Brain pericyte (primary cell): ENCODE results near the gene JMY.

Experiments used
- DNase-seq: peaks from one replicate; pipeline ENCODE4 v3.0.0-alpha.2; 2012; ENCODE audit warnings: low read depth, low spot score

JMY gene

DNA sequence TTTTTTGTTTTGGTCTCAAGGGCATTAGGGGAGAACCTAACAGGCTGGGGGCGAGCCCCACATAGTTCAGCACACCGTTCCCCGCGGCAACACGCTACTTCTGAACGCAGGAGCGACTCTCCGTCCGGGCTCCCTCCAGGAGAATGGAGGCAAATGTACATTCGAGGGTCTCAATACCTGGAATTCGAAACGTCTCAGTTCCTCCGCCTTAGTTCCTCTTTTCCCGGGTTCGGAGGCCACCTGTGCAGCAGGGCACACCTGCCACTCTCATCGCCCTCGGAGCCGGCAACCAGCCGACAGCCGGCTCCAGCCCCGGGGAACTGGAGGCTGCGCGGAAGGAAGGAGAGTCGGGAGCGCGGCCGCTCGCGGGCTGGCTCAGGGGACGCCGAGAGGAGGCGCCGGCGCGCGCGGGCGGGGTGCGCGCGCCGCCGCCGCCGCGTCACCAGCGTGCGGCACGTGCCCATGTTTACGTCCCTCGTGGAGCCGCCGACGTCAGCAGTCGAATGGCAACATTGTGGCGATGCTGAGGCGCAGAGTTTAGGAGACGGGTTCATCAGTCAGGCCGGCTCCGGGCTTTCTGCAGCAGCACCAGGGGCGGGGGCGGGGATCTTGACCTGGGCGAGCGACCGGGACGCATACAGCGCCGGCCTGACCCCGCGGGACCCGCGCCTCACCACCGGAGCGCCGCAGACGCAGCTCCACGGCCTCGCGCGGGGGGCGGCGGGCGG is at the start of gene JMY:
TSS of gene JMY (plus strand) at position 498 of the 728 bp plus-strand sequence. CDS start 520 bp downstream, outside the sequence.
- DNase-seq: peak; percentile 36

DNA sequence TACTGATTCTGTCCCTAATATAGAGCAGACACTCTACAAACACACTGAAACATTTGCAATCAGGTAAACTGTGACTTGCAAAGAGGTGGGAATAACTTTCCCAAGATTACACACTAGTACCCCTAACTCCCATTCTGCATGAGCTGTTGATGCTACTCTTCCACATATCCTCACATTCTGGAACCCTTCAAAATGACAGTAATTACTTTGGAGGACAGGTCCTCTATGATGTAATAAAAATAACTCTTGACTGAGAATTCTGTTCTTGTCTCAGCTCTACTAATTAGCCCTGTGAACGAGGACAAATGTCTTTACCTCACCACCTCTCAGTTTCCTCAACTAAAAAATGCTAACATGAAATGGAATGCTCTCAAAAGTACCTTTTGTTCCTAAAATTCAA is 49.5 kb upstream of the JMY start:
- DNase-seq: no peak

- no peak for DNase-seq
These were observed 46.3 kb upstream of the JMY start for GRCh38 chr5:79189439-79190234.

- DNase-seq: no peak
These were observed 45.7 kb upstream of the JMY start for GRCh38 chr5:79190235-79190529.

GRCh38 chr5:79191457-79191856 is 44.5 kb upstream of the JMY start:
- no peak for DNase-seq

- no peak for DNase-seq
These were observed 42.3 kb upstream of the JMY start for GRCh38 chr5:79193643-79194042.

GRCh38 chr5:79200573-79201183 is 35.3 kb upstream of the JMY start:
- no peak for DNase-seq

- DNase-seq: no peak
These were observed 34.7 kb upstream of the JMY start for GRCh38 chr5:79201206-79201605.

- no peak for DNase-seq
These were observed 33.9 kb upstream of the JMY start for GRCh38 chr5:79202076-79202475.

DNA sequence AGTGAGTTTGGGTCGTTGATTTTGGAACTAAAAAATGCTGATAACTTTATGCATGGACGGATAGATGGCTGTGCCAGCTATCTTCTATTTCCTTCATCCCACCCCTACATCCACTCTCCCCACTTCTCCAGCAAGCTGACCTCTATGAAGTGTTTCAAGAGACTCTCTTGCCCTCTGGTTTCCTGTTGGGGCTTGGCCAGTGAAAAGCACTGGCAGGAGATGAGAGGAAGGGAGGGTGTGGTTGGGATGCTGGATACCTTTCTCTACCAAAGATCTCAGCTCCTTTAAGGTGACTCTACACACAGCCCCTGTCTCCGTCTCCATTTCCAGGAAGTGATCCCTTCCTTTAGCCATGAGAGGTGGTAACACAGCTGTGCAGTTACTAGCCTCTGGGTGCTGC is 30.0 kb upstream of the JMY start:
- DNase-seq: no peak

GRCh38 chr5:79206541-79206940 is 29.4 kb upstream of the JMY start:
- DNase-seq: no peak

DNA sequence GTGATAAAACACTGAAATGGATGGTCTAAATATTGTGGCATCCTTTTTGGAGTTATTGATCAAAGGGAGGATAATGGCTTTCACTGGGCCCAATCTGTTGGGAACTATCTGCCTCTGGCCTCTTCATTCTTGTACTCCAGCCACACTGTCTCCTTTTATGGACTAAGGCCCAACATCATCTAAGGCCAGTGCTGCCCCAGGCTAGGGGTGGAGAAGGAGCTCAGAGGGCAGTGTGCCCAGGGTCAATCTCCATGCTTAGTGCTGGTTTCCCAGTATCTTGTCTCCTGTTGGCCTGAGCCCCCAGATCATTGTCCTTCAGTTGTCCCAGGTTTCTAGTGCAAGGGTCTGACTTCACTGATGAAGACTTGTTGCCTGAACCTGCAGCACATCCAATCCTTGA is 26.4 kb upstream of the JMY start:
- DNase-seq: no peak

GRCh38 chr5:79224286-79224984 is 11.5 kb upstream of the JMY start:
- no peak for DNase-seq

DNA sequence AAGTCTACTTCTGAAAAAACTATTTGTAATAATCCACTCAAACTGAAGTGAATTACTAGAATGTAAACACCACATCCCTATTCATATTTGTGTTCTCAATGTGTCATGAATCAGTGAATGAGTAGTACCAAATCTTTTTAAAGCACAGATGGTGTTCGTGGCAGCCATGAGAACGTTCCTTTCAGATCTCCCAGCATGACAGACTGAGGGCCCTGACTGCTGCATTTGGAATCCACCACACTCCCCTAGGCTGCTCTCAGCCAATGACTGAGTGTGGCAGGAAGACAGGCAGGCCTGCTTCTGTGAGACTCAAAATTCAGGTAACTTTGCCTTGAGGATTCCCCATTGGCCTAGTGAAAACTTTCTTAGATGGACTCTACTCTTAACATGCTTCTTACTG is 10.9 kb upstream of the JMY start:
- DNase-seq: no peak

- DNase-seq: no peak
These were observed 10.5 kb upstream of the JMY start for GRCh38 chr5:79225441-79225840.

DNA sequence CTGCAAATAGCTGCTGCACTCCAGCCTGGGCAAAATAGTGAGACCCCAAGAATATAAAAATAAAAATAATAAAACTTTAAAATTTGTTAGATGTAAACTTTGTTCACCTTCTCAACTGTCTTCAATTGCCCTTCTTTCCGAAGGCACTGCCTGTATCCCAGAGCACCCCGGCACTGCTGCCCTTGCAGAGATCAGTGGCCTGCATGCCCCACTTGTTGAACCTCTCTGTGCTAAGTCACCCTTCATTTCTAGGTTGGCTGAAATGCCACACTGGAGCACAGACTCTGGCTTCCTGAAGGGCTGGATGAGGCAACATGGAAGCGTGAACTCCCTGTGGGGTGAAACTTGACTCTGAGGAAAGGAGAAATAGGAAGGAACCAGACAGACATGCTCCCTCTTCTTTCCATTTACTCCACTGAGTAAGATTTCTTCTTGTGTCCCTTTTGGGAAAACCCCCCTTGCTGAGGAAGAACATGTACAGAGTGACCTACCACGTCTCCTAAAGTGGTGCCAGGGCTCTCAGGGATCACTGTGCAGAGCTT is 8.4 kb upstream of the JMY start:
- DNase-seq: no peak

GRCh38 chr5:79229357-79230174 is 6.4 kb upstream of the JMY start:
- DNase-seq: no peak

- DNase-seq: no peak
These were observed 684 bp upstream of the JMY start for GRCh38 chr5:79235261-79235633.

DNA sequence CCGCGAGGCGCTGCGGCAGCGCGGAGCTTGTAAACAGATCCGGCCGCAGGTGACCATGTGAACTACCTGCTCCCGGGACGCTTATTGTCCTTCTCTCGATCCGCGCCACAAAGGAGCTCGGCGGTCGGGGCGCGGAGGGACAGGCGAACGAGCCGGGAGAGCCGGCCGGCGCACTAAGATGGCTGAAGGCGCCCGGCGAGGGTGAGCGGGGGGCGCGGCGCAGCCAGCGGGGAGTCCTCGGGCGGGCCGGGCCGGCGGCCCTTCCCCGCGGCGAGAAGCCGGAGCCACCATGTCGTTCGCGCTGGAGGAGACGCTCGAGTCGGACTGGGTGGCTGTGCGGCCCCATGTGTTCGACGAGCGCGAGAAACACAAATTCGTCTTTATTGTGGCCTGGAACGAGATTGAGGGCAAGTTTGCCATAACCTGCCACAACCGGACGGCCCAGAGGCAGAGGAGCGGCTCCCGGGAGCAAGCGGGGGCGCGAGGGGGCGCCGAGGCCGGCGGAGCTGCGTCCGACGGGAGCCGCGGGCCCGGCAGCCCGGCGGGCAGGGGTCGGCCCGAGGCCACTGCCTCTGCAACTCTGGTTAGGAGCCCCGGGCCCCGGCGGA is 535 bp downstream of the JMY start:
- DNase-seq: no peak

GRCh38 chr5:79236970-79237739 is 1.2 kb downstream of the JMY start:
- DNase-seq: no peak
